ENCODE measurements around the gene TARBP1. TPM values are rescaled to one million over a fixed set of nuclear protein-coding genes. Genes with fewer than 3 reads are reported as not detected.

TARBP1 gene
- total RNA-seq, 6 experiments from 2014 or later = 8.1 to 12.8 (median 11.0) TPM

- Mint-ChIP-seq H3K27me3 (ENCODE audit: insufficient read depth) (peaks cover 2% of the 10 kb centered on the region; the same call in 1 of the 2 replicates), H3K36me3 (ENCODE audit: low read depth) (peaks cover 13% of the 10 kb centered on the region)
Observed at GRCh38 chr1:234458352-234459017, 20.5 kb downstream of the TARBP1 start.

GRCh38 chr1:234454926-234455325 lies 24.1 kb downstream of the TARBP1 start:
- Mint-ChIP-seq H3K27ac (no peak overlapping the region), H3K9me3 (no peaks in the 10 kb centered on the region), H3K27me3 (ENCODE audit: insufficient read depth) (peaks cover 2% of the 10 kb centered on the region; the same call in 1 of the 2 replicates), H3K4me3 (no peak overlapping the region), H3K36me3 (ENCODE audit: low read depth) (peaks cover 14% of the 10 kb centered on the region), H3K4me1 (ENCODE audit: low read depth) (no peaks in the 10 kb centered on the region)
- DNase-seq = no peak
- no peak for TF ChIP-seq CTCF (IDR thresholded peaks at IDR 0.05)

More at GRCh38 chr1:234458352-234459017, 20.5 kb downstream of the TARBP1 start:
- Mint-ChIP-seq H3K4me3 (no peak overlapping the region), H3K27ac (no peak overlapping the region), H3K4me1 (ENCODE audit: low read depth) (no peaks in the 10 kb centered on the region), H3K9me3 (no peaks in the 10 kb centered on the region)
- TF ChIP-seq CTCF (IDR thresholded peaks at IDR 0.05) = no peak
- DNase-seq = no peak

GRCh38 chr1:234452406-234452965 lies 26.5 kb downstream of the TARBP1 start:
- Mint-ChIP-seq H3K9me3 (no peaks in the 10 kb centered on the region), H3K4me1 (ENCODE audit: low read depth) (no peaks in the 10 kb centered on the region), H3K27me3 (ENCODE audit: insufficient read depth) (no peaks in the 10 kb centered on the region), H3K27ac (no peak overlapping the region), H3K4me3 (no peak overlapping the region), H3K36me3 (ENCODE audit: low read depth) (peaks cover 18% of the 10 kb centered on the region)
- TF ChIP-seq CTCF (IDR thresholded peaks at IDR 0.05) = no peak
- no peak for DNase-seq

- peaks cover 31% of the 10 kb centered on the region for H3K36me3 Mint-ChIP-seq (ENCODE audit: low read depth)
- H3K4me1 Mint-ChIP-seq (ENCODE audit: low read depth) = peaks cover 9% of the 10 kb centered on the region; the same call in 1 of the 2 replicates
- H3K27ac Mint-ChIP-seq = no peak overlapping the region
- no peak for TF ChIP-seq CTCF (IDR thresholded peaks at IDR 0.05)
- no peak for DNase-seq
- H3K27me3 Mint-ChIP-seq (ENCODE audit: insufficient read depth) = no peaks in the 10 kb centered on the region
- H3K9me3 Mint-ChIP-seq = peaks cover 8% of the 10 kb centered on the region; the same call in 1 of the 2 replicates
- no peak overlapping the region for H3K4me3 Mint-ChIP-seq
Observed at GRCh38 chr1:234440348-234440747, 38.6 kb downstream of the TARBP1 start.

- H3K4me3 Mint-ChIP-seq = no peak overlapping the region
- H3K9me3 Mint-ChIP-seq = peaks cover 8% of the 10 kb centered on the region; the same call in 1 of the 2 replicates
- H3K4me1 Mint-ChIP-seq (ENCODE audit: low read depth) = peaks cover 15% of the 10 kb centered on the region
- H3K36me3 Mint-ChIP-seq (ENCODE audit: low read depth) = peaks cover 24% of the 10 kb centered on the region
- no peaks in the 10 kb centered on the region for H3K27me3 Mint-ChIP-seq (ENCODE audit: insufficient read depth)
- H3K27ac Mint-ChIP-seq = no peak overlapping the region
- no peak for DNase-seq
- no peak for TF ChIP-seq CTCF (IDR thresholded peaks at IDR 0.05)
Observed at GRCh38 chr1:234438579-234438978, 40.4 kb downstream of the TARBP1 start.
